GM12872 (cell line): Measurements from ENCODE around the gene APOF.

Experiments
- TF ChIP-seq, protein P1 (sequence below): IDR thresholded peaks from 3 replicates; pipeline ENCODE4 v1.5.1; 2011; ENCODE audit warnings: low read depth, mild to moderate bottlenecking, low read length, moderate library complexity; ENCODE audit not compliant: insufficient read depth

The APOF gene

GRCh38 chr12:56332512-56333196 lies 30.0 kb downstream of the APOF start:
- TF ChIP-seq, protein P1, sequence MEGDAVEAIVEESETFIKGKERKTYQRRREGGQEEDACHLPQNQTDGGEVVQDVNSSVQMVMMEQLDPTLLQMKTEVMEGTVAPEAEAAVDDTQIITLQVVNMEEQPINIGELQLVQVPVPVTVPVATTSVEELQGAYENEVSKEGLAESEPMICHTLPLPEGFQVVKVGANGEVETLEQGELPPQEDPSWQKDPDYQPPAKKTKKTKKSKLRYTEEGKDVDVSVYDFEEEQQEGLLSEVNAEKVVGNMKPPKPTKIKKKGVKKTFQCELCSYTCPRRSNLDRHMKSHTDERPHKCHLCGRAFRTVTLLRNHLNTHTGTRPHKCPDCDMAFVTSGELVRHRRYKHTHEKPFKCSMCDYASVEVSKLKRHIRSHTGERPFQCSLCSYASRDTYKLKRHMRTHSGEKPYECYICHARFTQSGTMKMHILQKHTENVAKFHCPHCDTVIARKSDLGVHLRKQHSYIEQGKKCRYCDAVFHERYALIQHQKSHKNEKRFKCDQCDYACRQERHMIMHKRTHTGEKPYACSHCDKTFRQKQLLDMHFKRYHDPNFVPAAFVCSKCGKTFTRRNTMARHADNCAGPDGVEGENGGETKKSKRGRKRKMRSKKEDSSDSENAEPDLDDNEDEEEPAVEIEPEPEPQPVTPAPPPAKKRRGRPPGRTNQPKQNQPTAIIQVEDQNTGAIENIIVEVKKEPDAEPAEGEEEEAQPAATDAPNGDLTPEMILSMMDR, result no peak

DNA sequence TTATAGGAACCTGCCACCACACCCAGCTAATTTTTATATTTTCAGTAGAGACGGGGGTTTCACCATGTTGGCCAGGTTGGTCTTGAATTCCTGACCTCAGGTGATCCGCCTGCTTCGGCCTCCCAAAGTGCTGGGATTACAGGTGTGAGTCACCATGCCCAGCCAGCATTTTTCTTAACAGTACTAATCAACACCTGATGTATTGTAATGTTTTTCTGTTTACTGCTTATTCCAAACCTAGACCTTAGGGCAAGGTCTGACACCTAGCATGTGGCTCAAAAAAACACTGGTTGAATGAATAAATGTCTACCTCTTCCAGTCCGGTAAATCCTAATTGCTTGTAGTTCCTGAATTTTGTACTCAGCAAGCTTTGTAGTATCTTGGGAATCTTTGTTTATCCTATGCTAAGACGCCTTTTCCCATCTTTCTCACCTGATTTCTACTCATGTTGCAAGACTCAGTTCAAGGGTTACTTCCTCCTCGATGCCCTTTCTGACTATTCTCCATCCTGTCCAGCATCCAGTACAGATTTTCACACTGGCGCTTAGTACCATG lies 31.6 kb downstream of the APOF start:
- TF ChIP-seq, protein P1, result no peak

DNA sequence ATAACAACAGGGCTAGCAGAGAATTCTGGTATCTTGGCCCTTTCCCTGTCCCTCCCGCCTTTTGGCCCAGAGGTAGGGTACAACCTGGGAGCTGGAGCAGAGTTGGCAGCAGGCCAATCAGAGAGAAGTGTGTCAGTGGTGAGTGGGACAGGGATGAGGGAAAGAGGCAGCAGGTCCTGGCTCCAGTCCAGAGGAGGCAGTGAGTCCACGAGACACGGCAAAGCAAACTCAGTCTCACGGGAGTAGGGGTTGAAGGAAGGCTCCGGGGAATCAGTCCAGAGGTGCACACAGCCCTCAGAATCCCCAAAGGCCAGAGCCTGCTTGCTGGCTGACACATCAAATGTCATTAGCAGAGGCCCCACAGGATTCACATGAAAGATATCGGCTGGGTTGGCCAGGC lies 36.1 kb downstream of the APOF start:
- TF ChIP-seq, protein P1, result no peak

GRCh38 chr12:56326126-56326525 lies 36.5 kb downstream of the APOF start:
- TF ChIP-seq, protein P1, result no peak

DNA sequence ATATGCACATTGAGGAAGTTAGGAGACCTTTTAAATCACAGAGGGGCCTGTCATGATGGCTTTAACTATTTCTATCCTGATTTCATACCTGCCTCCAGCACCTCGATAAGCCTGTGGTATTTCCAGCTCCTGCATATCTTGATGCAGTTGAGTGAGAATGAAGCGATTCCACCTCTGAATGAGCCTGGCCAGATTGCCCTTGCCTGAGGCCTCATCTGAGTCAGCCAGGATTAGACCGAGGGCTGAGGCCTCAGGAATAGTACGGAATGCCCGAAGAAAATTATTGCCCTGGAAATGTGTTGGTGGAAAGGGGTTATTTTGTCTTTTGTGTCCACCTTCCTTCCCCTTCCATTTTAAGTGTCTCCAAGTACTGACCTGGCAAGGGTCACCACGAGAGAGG lies 38.5 kb downstream of the APOF start:
- TF ChIP-seq, protein P1, result no peak

DNA sequence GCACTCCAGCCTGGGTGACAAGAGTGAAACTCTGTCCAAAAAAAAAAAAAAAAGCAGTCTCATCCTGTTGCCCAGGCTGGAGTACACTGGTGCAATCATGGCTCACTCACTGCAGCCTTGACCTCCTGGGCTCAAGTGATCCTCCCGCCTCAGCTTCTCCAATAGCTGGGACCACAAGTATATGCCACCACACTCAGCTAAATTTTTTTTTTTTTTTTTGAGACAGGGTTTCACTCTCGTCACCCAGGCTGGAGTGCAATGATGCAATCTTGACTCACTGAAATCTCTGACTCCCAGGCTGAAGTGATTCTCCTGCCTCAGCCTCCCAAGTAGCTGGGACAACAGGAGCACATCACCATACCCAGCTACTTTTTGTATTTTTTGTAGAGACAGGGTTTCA lies 41.6 kb downstream of the APOF start:
- TF ChIP-seq, protein P1, result no peak

GRCh38 chr12:56317675-56318074 lies 45.0 kb downstream of the APOF start:
- TF ChIP-seq, protein P1, result 0 out of 3 replicates have a peak, but pooled peaks have one; percentile 18
